GM15510 (cell line): Measurements from ENCODE around the gene NAP1L4.

Source experiments
- POLR2A ChIP-seq: IDR thresholded peaks from 3 replicates; pipeline ENCODE4 v1.6.1; 2011; ENCODE audit warnings: borderline replicate concordance; ENCODE audit not compliant: insufficient read length; ENCODE audit errors: extremely low read depth

Gene NAP1L4

DNA sequence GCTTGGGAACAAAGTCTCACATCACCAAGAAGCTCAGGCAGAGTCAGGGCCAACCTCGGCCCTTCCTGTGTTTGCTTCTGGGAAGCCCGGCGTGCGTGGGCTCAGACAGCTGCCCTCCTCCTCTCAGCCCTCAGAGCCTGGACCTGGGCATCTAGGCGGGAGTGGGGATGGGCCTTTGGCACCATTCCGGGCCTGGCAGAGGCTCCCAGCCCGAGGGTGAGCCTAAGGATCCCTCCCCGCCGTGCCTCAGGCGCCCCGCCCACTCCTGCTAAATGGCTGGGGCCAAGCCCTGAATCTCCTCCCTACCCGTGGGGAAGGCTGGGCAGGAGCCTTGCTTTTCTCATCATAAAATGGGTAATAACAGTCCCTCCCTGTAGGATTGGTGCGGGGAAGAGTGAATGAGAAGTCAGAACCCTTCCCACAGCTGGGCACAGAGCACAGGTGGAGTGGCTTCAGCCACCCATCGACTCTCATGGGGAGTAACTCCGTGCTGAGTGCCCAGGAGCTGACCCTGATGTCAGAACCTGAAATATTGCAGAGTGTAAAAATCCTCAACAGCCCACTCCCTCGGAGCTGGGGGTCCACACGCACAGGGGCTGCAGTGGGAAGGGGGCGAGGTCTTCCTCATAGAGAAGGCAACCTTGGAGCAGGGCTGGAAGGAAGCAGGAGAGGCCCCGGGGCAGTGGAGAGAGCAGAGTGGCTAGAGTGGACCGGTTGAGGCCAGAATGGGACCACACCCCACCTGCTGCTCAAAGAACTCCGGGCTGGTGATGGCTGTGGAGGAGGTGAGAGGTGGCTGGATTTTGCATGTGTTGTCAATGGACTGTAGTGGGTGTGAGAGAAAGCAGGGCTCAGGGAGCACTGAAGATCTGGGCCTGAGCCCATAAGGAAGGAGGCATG is 87.7 kb downstream of the NAP1L4 start:
- TF ChIP-seq POLR2A = no peak

DNA sequence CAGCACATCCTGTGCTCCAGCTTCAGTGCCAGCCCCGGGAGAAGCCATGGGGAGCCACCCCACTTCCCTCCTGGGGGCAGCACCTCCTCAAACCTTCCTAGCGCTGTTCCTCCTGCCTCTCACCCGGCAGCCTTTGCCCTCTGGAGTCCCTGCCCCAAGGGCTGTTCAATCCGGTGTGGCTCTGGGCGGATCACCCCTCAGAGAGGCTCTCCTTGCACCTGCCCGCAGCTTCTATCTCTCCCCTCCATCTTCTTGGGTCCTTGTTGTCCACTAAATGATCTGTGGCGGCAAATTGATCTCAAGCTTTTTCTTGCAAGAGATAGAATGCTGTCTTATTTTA is 88.5 kb downstream of the NAP1L4 start:
- TF ChIP-seq POLR2A = no peak

DNA sequence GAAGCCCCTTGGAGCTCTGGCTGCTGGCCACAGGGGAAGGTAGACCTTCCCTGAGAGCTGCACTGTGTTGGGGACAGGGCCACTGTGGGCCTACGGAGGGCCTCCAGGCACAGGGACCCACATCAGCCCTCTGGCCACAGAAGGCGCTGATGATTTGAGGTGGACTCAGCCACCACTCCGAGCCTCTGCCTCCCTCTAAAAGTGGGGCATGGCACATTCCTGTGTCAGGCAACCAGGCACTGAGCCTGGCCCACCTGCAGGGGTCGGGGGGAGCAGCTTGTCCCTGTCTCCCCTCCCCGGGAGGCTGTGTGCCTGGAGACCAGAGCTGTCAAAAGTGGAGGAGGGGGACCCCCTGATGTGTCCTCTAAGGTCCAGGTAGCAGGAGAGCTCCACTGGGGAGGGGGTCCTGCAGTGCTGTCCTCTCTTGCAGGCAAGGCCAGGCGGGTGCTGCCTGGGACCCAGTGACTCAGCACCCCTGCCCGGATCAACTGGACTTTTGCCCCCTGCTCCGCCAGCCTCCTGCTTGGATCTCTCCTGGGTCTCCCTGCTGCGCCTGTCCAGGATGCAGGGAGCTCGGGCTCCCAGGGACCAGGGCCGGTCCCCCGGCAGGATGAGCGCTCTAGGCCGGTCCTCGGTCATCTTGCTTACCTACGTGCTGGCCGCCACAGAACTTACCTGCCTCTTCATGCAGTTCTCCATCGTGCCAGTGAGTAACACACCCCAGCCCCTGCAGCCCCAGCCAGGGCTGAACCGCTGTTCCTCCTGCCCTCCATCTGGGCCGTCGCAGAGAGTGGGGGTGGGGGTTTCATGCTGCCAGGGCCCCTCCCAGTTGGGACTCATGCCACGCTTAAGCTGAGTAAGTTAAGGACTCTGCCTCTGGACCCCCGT is 89.1 kb downstream of the NAP1L4 start:
- no peak for TF ChIP-seq POLR2A

DNA sequence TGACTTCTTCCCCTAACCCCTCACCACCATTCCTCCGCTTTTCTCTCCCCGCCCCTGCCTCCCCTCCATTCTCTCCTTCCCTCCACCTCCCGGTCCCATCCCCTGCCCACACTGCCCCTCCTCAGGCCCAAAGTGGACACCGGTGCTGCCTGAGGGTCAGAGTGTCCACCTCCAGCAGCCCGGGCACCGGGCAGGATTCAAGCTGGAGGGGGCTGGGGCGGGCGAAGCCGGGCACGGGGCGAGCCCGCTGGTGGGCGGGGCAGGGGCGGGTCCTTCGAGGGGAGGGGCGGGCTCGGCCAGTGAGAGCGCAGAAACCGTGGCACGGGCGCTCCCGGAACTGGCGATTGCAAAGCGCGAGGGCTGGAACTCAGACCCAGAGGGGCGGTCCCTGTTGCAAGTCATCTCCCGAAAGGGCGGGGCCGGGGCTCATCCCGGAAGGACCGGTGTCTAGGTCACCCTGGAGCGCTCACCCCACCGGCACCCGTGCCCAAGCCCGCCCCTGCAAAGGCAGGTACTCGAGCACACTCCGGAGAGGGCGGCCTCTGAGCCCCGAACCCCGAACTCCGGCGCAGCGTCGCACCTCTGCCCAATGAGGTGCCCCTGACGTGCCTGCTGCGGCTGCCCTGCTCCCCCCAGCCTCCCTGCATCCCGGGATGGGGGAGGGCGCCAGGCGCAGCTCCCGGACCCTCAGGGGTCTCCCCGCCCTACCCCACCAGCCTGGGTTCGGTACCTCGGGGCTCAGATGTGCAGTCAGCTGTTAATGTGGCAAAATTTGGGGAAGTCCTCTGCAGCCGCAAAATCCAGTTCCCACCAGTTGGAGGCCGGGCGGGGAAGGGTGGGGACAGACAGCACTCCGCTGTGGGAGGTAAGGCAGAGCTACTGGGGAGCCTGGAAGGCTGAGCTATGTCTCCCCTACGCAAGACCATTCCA is 90.0 kb downstream of the NAP1L4 start:
- peak; percentile 73 for TF ChIP-seq POLR2A

DNA sequence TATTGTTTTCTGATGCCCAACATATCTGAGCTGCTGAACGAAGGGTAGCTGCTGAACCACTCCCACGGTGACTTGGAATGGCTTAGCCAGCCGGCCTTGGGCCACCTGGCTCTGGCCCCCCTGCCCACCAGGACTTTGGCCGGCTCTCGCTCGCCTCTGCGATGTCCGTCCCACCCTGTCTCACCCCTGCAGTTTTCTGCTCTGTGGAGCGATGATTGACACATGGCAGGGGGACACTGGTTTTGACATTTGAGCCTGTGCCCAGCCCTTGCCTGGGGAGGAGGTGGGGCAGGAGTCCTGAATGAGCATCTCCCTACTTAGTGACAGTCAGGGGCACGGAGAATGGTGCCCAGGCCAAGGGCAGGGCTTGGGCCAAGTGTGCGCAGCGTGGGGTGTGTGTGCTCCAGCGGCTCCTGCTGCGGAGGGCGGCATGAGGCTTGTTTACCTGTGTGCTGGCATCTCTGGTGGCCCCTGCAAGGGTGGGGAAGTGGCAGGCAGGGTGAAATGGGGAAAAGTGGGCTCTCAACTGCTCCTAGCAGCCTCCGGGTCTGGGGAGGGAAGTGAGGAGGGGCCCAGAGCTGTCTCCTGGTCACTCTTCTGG is 90.8 kb downstream of the NAP1L4 start:
- no peak for TF ChIP-seq POLR2A

DNA sequence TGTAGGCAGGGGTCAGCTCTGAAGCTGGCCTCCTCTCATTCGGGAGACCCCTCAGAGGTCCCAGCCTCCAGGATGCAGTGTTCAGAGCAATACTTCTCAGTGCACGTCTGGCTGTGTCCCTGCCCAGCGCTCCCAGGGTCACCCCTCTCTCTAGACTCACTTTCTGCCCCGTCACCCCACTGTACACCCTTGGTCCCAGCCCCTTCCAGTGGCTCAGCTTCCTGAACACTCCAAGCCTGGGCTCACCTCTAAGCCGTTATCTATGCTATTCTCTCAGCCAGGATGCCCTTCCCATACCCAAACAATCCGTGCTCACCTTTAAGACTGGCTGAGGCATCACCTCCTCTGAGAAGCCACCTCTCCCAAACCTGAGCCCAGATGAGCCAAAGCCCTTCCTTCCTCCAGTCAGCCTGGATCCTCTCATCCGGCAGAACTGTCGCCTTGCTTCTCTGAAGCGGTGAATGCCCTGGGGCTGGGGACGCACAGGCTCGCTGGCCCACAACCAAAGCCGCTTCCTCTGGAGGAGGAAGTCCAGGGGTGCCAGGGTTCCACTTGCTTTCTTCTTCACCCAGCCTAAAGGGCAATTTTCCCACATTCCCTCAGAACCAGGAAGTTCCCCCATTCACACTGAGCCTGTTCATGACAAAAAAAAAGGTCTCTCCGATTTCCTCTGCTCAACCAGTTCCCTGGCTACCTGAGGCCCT is 92.9 kb downstream of the NAP1L4 start:
- no peak for TF ChIP-seq POLR2A

DNA sequence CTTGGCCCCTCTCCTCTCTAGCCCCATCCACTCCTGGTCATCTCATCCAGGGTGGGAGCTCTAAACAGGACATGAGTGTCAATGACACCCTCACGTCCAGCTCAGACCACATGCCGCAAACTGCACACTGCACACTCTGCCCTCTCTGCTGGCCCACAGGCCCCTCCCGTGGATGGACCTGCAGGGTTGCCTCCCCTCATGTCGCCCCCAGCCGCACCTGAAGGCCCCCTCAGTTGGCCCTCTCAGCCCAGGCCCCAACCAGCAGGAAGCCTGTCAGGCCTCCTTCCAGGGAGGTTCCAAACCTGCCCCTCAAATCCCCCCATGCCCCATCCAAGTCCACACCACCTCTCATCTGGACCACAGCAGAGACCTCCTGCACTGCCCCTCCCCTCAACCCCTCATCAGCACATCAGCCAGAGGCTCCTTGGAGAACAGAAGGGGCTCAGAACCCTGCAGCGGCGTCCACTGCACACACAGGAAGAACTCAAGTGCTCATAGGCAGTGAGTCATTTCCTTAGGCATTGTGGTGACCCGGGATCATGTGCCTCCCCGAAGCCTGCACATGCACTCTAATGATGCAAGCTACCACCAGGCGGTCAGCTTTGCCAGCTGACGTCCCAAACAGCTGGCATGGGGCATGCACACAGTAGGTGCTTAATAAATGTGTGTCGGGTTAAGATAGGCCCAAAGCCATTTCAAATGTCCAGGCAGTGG is 93.6 kb downstream of the NAP1L4 start:
- no peak for TF ChIP-seq POLR2A

DNA sequence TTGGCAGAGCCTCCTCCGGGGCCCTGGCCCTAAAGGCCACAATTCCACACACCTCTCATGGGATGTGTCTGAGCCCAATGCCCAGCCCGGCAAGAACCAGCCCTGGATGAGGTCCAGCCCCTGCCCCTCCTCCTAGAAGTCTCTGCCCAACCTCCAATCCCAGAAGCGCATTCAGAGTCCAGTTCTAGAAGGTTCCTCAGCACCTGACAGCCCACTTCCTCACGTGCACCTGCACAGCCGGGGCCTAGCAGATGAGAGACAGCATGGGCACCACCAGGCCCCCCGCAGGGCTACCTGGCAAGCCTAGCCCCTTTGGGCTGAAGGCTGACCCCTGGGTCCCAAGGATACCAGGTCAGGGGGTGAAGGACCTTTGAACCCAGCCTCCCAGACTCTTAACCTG is 95.1 kb downstream of the NAP1L4 start:
- no peak for TF ChIP-seq POLR2A

DNA sequence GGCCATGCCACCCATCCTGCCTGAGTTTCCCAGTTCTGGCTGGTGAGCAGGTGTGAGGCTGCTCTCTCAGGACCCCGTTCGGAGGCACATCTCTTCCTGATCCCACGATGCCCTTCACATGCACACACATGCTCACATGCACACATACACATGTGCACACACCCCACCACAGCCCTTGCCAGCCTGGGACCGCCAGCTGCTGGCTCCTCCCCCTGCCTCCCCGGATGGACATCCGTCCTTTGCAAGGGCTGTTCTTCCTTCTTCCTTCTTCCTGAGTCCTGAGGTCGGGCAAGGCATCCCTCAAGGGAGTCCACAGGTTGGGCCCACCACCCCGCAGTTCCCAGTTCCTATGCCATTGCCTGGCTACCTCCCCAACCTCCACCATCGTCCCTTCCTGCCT is 96.1 kb downstream of the NAP1L4 start:
- TF ChIP-seq POLR2A = no peak
